ENCODE measurements around the gene RCAN2. TPM values are rescaled to one million over a fixed set of nuclear protein-coding genes. Genes with fewer than 3 reads are reported as not detected.

RCAN2 gene
- total RNA-seq, 1 experiment from 2014 or later, result 0.05 TPM

DNA sequence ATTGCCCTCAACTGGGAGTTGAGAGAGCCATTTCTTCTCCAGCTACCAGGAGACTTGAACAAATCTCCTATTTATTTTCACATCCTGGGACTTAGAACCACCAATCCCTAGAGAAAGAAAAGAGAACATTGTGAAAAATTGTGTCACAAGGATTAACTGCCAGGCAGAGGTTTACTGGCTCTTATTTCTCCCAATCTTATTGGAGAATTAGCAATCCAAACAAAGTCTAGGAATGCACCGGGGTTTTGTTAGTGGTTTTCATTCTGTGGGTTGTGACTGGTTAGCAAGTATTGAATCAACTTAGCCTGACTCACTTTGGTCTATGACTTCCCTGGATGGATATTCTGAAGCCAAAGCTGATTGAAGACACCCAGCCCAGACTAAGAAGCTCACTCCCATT lies 299.3 kb downstream of the RCAN2 start:
- Histone ChIP-seq H3K27me3 (ENCODE audit: control insufficient read depth, insufficient read depth, low read length) (peaks cover 3% of the 10 kb centered on the region), H3K4me1 (ENCODE audit: control insufficient read depth, insufficient read depth, low read length) (no peaks in the 10 kb centered on the region), H3K27ac (ENCODE audit: low read length) (no peak overlapping the region), H3K9me3 (ENCODE audit: control insufficient read depth, insufficient read depth, low read depth, low read length) (no peaks in the 10 kb centered on the region), H3K36me3 (ENCODE audit: control insufficient read depth, insufficient read depth, low read length) (no peaks in the 10 kb centered on the region), H3K4me3 (ENCODE audit: low read depth in 2 of 2, low read length in 2 of 2) (no peak overlapping the region)
- TF ChIP-seq, protein P1, sequence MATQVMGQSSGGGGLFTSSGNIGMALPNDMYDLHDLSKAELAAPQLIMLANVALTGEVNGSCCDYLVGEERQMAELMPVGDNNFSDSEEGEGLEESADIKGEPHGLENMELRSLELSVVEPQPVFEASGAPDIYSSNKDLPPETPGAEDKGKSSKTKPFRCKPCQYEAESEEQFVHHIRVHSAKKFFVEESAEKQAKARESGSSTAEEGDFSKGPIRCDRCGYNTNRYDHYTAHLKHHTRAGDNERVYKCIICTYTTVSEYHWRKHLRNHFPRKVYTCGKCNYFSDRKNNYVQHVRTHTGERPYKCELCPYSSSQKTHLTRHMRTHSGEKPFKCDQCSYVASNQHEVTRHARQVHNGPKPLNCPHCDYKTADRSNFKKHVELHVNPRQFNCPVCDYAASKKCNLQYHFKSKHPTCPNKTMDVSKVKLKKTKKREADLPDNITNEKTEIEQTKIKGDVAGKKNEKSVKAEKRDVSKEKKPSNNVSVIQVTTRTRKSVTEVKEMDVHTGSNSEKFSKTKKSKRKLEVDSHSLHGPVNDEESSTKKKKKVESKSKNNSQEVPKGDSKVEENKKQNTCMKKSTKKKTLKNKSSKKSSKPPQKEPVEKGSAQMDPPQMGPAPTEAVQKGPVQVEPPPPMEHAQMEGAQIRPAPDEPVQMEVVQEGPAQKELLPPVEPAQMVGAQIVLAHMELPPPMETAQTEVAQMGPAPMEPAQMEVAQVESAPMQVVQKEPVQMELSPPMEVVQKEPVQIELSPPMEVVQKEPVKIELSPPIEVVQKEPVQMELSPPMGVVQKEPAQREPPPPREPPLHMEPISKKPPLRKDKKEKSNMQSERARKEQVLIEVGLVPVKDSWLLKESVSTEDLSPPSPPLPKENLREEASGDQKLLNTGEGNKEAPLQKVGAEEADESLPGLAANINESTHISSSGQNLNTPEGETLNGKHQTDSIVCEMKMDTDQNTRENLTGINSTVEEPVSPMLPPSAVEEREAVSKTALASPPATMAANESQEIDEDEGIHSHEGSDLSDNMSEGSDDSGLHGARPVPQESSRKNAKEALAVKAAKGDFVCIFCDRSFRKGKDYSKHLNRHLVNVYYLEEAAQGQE (IDR thresholded peaks at IDR 0.05; ENCODE audit: insufficient read depth in 1 of 2, low read depth in 2 of 2, low read length in 1 of 2), result no peak
- TF ChIP-seq, protein P2, sequence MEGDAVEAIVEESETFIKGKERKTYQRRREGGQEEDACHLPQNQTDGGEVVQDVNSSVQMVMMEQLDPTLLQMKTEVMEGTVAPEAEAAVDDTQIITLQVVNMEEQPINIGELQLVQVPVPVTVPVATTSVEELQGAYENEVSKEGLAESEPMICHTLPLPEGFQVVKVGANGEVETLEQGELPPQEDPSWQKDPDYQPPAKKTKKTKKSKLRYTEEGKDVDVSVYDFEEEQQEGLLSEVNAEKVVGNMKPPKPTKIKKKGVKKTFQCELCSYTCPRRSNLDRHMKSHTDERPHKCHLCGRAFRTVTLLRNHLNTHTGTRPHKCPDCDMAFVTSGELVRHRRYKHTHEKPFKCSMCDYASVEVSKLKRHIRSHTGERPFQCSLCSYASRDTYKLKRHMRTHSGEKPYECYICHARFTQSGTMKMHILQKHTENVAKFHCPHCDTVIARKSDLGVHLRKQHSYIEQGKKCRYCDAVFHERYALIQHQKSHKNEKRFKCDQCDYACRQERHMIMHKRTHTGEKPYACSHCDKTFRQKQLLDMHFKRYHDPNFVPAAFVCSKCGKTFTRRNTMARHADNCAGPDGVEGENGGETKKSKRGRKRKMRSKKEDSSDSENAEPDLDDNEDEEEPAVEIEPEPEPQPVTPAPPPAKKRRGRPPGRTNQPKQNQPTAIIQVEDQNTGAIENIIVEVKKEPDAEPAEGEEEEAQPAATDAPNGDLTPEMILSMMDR (IDR thresholded peaks at IDR 0.05), result no peak
- TF ChIP-seq TCF7L2 (IDR thresholded peaks at IDR 0.05; ENCODE audit: low read depth, low read length) (no peak), POLR2AphosphoS5 (IDR thresholded peaks at IDR 0.05; ENCODE audit: low read depth, low read length) (no peak), SIN3A (IDR thresholded peaks at IDR 0.05; ENCODE audit: borderline replicate concordance, insufficient read depth, low read depth, low read length) (no peak)
- intact Hi-C loops (cut with micrococcal nuclease; ENCODE audit: unreplicated experiment) (no loop called here), in situ Hi-C loops (cut with HindIII; ENCODE audit: low pct_unique_long_range_greater_than_20kb, low sequenced_read_pairs) (no loop called here)
- DNase-seq (ENCODE audit: low read depth, low spot score) (no peak), ATAC-seq (no peak)
- ChIA-PET CTCF (no interaction called here), POLR2A (no interaction called here)
- BruUV-seq (replicated peaks), result no TSS peak

DNA sequence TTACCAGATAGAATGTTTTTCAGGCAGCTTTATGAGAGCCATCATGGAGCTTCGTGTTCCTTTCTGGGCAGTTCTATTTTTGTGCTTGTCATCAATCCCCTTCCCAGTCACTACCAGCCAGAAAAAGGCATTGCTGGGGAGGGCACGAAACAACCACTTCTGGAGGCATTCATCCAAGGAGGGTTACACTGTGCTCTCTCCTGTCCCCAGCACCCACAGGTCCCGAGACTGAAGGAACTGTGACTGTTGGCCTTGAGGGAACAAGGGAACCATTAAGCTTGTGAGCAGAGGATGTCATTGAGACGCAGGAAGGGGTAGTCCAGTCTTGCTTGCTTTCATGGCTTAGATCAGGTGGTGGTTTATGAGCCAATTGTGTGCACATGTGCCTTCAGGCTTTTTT lies 300.4 kb downstream of the RCAN2 start:
- DNase-seq (ENCODE audit: low read depth, low spot score), result no peak
- ChIA-PET CTCF (no interaction called here), POLR2A (no interaction called here)
- Histone ChIP-seq H3K27me3 (ENCODE audit: control insufficient read depth, insufficient read depth, low read length) (peaks cover 3% of the 10 kb centered on the region), H3K27ac (ENCODE audit: low read length) (no peak overlapping the region), H3K9me3 (ENCODE audit: control insufficient read depth, insufficient read depth, low read depth, low read length) (no peaks in the 10 kb centered on the region), H3K36me3 (ENCODE audit: control insufficient read depth, insufficient read depth, low read length) (no peaks in the 10 kb centered on the region), H3K4me1 (ENCODE audit: control insufficient read depth, insufficient read depth, low read length) (no peaks in the 10 kb centered on the region), H3K4me3 (ENCODE audit: low read depth in 2 of 2, low read length in 2 of 2) (no peak overlapping the region)
- BruUV-seq (replicated peaks), result no TSS peak
- no peak for ATAC-seq
- TF ChIP-seq POLR2AphosphoS5 (IDR thresholded peaks at IDR 0.05; ENCODE audit: low read depth, low read length), result no peak
- no peak for TF ChIP-seq SIN3A (IDR thresholded peaks at IDR 0.05; ENCODE audit: borderline replicate concordance, insufficient read depth, low read depth, low read length)
- TF ChIP-seq, protein P2 (IDR thresholded peaks at IDR 0.05), result no peak
- no peak for TF ChIP-seq TCF7L2 (IDR thresholded peaks at IDR 0.05; ENCODE audit: low read depth, low read length)
- intact Hi-C loops (cut with micrococcal nuclease; ENCODE audit: unreplicated experiment), result no loop called here
- in situ Hi-C loops (cut with HindIII; ENCODE audit: low pct_unique_long_range_greater_than_20kb, low sequenced_read_pairs), result no loop called here
